Endothelial cell of umbilical vein (primary cell): ENCODE measurements around the gene RALB. TPM values are rescaled to one million over a fixed set of nuclear protein-coding genes. Genes with fewer than 3 reads are reported as not detected.

Experiments
- BruUV-seq: library from RNA; stranded (reverse); fragments of 400-500 nt; replicated peaks from 2 replicates; lab custom pipeline; 2021; lab: Mats Ljungman, UMichigan
- CTCF ChIA-PET: fragments of 300-600, 350-600 bp; sonication (Branson Sonifier 250); formaldehyde crosslinking; loops from one replicate; lab custom pipeline; 2021; ENCODE audit warnings: antibody characterized with exemption, inconsistent platforms; lab: Charles Lee
- POLR2A ChIA-PET: fragments of 300-600, 350-600 bp; sonication (Branson Sonifier 250); formaldehyde crosslinking; loops from one replicate; lab custom pipeline; 2021; ENCODE audit warnings: antibody characterized with exemption, inconsistent platforms; lab: Charles Lee
- DNase-seq: peaks from one replicate; pipeline ENCODE4 v3.0.0-alpha.2; 2011; ENCODE audit warnings: low read depth, low spot score
- FAIRE-seq: peaks from 2 replicates; lab custom pipeline; 2011; peaks lifted over from hg19 to GRCh38; lab: Jason Lieb, UNC
- H2AFZ ChIP-seq: 2 replicates; pipeline ENCODE4 v1.6.0; 2012; ENCODE audit warnings: low read depth, low read length, control low read depth, inconsistent platforms
- H3K27ac ChIP-seq: 2 replicates; pipeline ENCODE4 v1.5.1; 2011; ENCODE audit warnings: low read depth, mild to moderate bottlenecking, control low read depth, low read length, moderate library complexity; ENCODE audit not compliant: insufficient read depth
- H3K27me3 ChIP-seq, 2 experiments: 2 replicates each; pipeline versions ENCODE4 v1.6.0 to v1.6.1; 2011; ENCODE audit warnings: low read length in 2 of 2, mixed read lengths in 1 of 2; ENCODE audit not compliant: control insufficient read depth in 2 of 2, insufficient read depth in 2 of 2
- H3K36me3 ChIP-seq, 2 experiments: 2 replicates in 1 of 2; 3 replicates in 1 of 2; pipeline ENCODE4 v1.5.1; 2011; ENCODE audit warnings: low read length in 2 of 2, mild to moderate bottlenecking in 1 of 2, moderate library complexity in 1 of 2; ENCODE audit not compliant: control insufficient read depth in 2 of 2, insufficient read depth in 2 of 2; ENCODE audit errors: extremely low read depth in 1 of 2
- H3K4me1 ChIP-seq: 3 replicates; pipeline ENCODE4 v1.5.1; 2011; ENCODE audit warnings: mild to moderate bottlenecking, low read length; ENCODE audit not compliant: control insufficient read depth, insufficient read depth; ENCODE audit errors: extremely low read depth
- H3K4me2 ChIP-seq: 2 replicates; pipeline ENCODE4 v1.6.1; 2011; ENCODE audit warnings: low read length, control low read depth, mixed read lengths; ENCODE audit not compliant: insufficient read depth
- H3K4me3 ChIP-seq, 3 experiments: fragments of 200-600 bp in 1 of 3; sonication (generic), shearing (Covaris generic) in 1 of 3; replicated peaks in 1 of 3; 2 replicates each; pipeline ENCODE4 v1.5.1; 2011 to 2016; ENCODE audit warnings: control low read depth in 3 of 3, low read length in 3 of 3, mild to moderate bottlenecking in 2 of 3, inconsistent platforms in 1 of 3, low read depth in 1 of 3, moderate library complexity in 1 of 3; ENCODE audit not compliant: insufficient read depth in 1 of 3
- H3K79me2 ChIP-seq: 2 replicates; pipeline ENCODE4 v1.6.0; 2012; ENCODE audit warnings: low read length, inconsistent platforms; ENCODE audit not compliant: control insufficient read depth, insufficient read depth
- H3K9ac ChIP-seq: replicated peaks from 2 replicates; pipeline ENCODE3; 2011; ENCODE audit warnings: low read length, control low read depth; ENCODE audit not compliant: insufficient read depth; ENCODE audit errors: extremely low read depth
- H3K9me1 ChIP-seq: replicated peaks from 3 replicates; pipeline ENCODE4 v1.6.0; 2011; ENCODE audit warnings: mild to moderate bottlenecking, low read length; ENCODE audit not compliant: control insufficient read depth, insufficient read depth; ENCODE audit errors: extremely low read depth
- H3K9me3 ChIP-seq: replicated peaks from 2 replicates; pipeline ENCODE4 v1.5.1; 2012; ENCODE audit warnings: low read length, inconsistent platforms; ENCODE audit not compliant: control insufficient read depth, insufficient read depth
- H4K20me1 ChIP-seq: replicated peaks from 2 replicates; pipeline ENCODE3; 2011; ENCODE audit warnings: mild to moderate bottlenecking, low read length; ENCODE audit not compliant: control insufficient read depth, insufficient read depth; ENCODE audit errors: extremely low read depth
- EZH2 ChIP-seq: IDR thresholded peaks from 2 replicates; pipeline ENCODE4 v1.6.1; 2012; ENCODE audit warnings: borderline replicate concordance, low read depth, mild to moderate bottlenecking, moderate library complexity, low read length, inconsistent platforms; ENCODE audit not compliant: severe bottlenecking
- GATA2 ChIP-seq: IDR thresholded peaks from 2 replicates; pipeline ENCODE4 v1.7.0; 2011; ENCODE audit warnings: low read depth, mild to moderate bottlenecking, moderate library complexity, mixed read lengths, low read length; ENCODE audit not compliant: insufficient read length, insufficient read depth
- JUN ChIP-seq: IDR thresholded peaks from 2 replicates; pipeline ENCODE4 v1.6.1; 2011; ENCODE audit warnings: borderline replicate concordance, low read depth; ENCODE audit not compliant: insufficient read length, insufficient read depth
- MYC ChIP-seq: IDR thresholded peaks from one replicate; pipeline ENCODE4 v1.6.1; 2011; ENCODE audit warnings: mild to moderate bottlenecking, low read depth, low read length
- POLR2A ChIP-seq: IDR thresholded peaks from 2 replicates; pipeline ENCODE4 v1.6.1; 2012; ENCODE audit warnings: low read depth, mild to moderate bottlenecking, control low read depth, low read length
- dilution Hi-C: fragments of 300-500 bp; cut with MboI; formaldehyde crosslinking; loops from one replicate; pipeline ENCODE4 v1.15.0; 2019; ENCODE audit warnings: low sequenced_read_pairs; ENCODE audit not compliant: extremely low pct_ligation_motif_present
- intact Hi-C: fragments of 100-400 bp; cut with micrococcal nuclease; formaldehyde crosslinking; loops from one replicate; pipeline ENCODE4 v1.10.0; 2022
- polyA plus RNA-seq, 4 experiments: library from polyadenylated mRNA; depleted of rRNA in 3 of 4; stranded (reverse) in 3 of 4; unstranded in 1 of 4; fragments of >200 nt; gene quantifications; 2 replicates each; pipeline versions ENCODE4 v1.2.1 to v1.2.3, GENCODE V29; 2011 to 2012; ENCODE audit warnings: missing spikeins in 1 of 4
- total RNA-seq: library from RNA; stranded (reverse); gene quantifications from 2 replicates; pipeline ENCODE4 v1.2.3, GENCODE V29; 2021
- TF ChIP-seq, protein P1 (sequence below), 2 donors: IDR thresholded peaks; 1 replicate in 1 of 2; 2 replicates in 1 of 2; pipeline ENCODE4 v1.5.1; 2011; ENCODE audit warnings: low read length in 2 of 2, mild to moderate bottlenecking in 2 of 2, moderate library complexity in 2 of 2, control low read depth in 1 of 2, inconsistent platforms in 1 of 2, low read depth in 1 of 2; ENCODE audit not compliant: insufficient read depth in 1 of 2; ENCODE audit errors: extremely low read depth in 1 of 2

Gene RALB
- total and polyA plus RNA-seq, 2 donors (not counting 3 experiments of a cell fraction or from before 2014, with no cell fraction given): 105 to 115 TPM

DNA sequence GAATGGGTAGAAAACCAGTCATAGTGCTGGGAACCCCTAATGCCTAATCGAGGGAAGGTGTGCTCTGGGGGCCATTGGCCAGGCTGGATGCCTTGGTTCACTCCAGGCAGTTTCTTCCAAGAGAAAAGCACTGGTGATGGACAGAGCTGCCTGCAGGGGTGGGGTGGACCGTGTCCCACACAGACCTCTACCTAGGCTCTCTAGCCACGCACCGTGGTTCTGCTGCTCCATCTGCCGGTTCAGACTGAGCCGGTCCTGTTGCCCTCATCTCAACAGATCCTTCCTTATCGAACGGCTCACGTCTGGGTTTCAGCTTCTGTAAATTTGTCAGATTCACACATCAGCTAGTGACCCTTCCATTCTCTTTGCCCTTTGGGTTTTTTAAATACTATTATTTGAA is 46.4 kb downstream of the RALB start:
- H3K4me1 ChIP-seq: no peaks in the 10 kb centered on the region
- no peak overlapping the region for H3K4me2 ChIP-seq
- H3K9ac ChIP-seq: no peak overlapping the region
- no peak overlapping the region for H2AFZ ChIP-seq
- H3K9me1 ChIP-seq: no peaks in the 10 kb centered on the region
- H3K36me3 ChIP-seq: peaks cover 9 to 45% of the 10 kb centered on the region in 2 experiments
- H3K79me2 ChIP-seq: no peaks in the 10 kb centered on the region
- H3K27ac ChIP-seq: no peak overlapping the region
- no peak overlapping the region for H3K4me3 ChIP-seq
- no peak for DNase-seq
- dilution Hi-C loops: no loop called here
- ChIA-PET CTCF (interaction anchor here (1.2 to 3.2 kb wide), 2 partner anchors 14 to 43 kb away, joined by 3 to 13 read pairs; no protein-coding TSS in a partner anchor), POLR2A (no interaction called here)
- no peaks in the 10 kb centered on the region for H4K20me1 ChIP-seq
- H3K9me3 ChIP-seq: no peaks in the 10 kb centered on the region
- no peaks in the 10 kb centered on the region for H3K27me3 ChIP-seq
- TF ChIP-seq GATA2: no peak
- TF ChIP-seq JUN: no peak
- TF ChIP-seq, protein P1, sequence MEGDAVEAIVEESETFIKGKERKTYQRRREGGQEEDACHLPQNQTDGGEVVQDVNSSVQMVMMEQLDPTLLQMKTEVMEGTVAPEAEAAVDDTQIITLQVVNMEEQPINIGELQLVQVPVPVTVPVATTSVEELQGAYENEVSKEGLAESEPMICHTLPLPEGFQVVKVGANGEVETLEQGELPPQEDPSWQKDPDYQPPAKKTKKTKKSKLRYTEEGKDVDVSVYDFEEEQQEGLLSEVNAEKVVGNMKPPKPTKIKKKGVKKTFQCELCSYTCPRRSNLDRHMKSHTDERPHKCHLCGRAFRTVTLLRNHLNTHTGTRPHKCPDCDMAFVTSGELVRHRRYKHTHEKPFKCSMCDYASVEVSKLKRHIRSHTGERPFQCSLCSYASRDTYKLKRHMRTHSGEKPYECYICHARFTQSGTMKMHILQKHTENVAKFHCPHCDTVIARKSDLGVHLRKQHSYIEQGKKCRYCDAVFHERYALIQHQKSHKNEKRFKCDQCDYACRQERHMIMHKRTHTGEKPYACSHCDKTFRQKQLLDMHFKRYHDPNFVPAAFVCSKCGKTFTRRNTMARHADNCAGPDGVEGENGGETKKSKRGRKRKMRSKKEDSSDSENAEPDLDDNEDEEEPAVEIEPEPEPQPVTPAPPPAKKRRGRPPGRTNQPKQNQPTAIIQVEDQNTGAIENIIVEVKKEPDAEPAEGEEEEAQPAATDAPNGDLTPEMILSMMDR (IDR thresholded peaks at IDR 0.05; ENCODE audit: extremely low read depth in 1 of 2, insufficient read depth in 1 of 2, low read depth in 1 of 2, low read length in 2 of 2): no peak
- no peak for TF ChIP-seq POLR2A
- intact Hi-C loops: no loop called here
- no peak for FAIRE-seq
- no TSS peak for BruUV-seq

DNA sequence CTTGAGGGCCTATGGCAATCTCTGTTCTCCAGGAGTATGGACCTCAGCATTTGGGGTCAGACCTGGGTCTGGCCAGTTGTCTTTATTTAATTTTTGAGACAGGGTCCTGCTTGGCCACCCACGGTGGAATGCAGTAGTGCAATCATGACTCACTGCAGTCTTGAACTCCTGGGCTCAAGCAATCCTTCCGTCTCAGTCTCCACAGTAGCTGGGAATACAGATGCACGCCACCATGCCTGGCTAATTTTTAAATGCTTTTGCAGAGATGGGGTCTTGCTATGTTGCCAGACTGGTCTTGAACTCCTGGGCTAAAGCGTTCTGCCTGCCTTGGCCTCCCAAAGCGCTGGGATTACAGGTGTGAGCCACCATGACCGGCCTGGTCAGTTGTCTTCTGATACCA is 46.9 kb downstream of the RALB start:
- no peaks in the 10 kb centered on the region for H4K20me1 ChIP-seq
- FAIRE-seq (no peak), DNase-seq (no peak)
- no peaks in the 10 kb centered on the region for H3K9me1 ChIP-seq
- no peaks in the 10 kb centered on the region for H3K4me1 ChIP-seq
- intact Hi-C loops: no loop called here
- no TSS peak for BruUV-seq
- no peaks in the 10 kb centered on the region for H3K79me2 ChIP-seq
- ChIA-PET POLR2A (no interaction called here), CTCF (interaction anchor here (1.2 to 3.2 kb wide), 2 partner anchors 14 to 44 kb away, joined by 3 to 13 read pairs; no protein-coding TSS in a partner anchor)
- H3K9me3 ChIP-seq: no peaks in the 10 kb centered on the region
- dilution Hi-C loops: no loop called here
- no peaks in the 10 kb centered on the region for H3K27me3 ChIP-seq
- peaks cover 6 to 40% of the 10 kb centered on the region in 2 experiments for H3K36me3 ChIP-seq
- no peak overlapping the region for H3K4me3 ChIP-seq
- no peak overlapping the region for H3K9ac ChIP-seq
- H2AFZ ChIP-seq: no peak overlapping the region
- no peak for TF ChIP-seq EZH2
- TF ChIP-seq, protein P1 (IDR thresholded peaks at IDR 0.05; ENCODE audit: extremely low read depth in 1 of 2, insufficient read depth in 1 of 2, low read depth in 1 of 2, low read length in 2 of 2): no peak
- no peak for TF ChIP-seq JUN
- TF ChIP-seq MYC: no peak
- no peak overlapping the region for H3K27ac ChIP-seq
- H3K4me2 ChIP-seq: no peak overlapping the region
